Measurements from ENCODE around the gene WNT6.

WNT6 gene

DNA sequence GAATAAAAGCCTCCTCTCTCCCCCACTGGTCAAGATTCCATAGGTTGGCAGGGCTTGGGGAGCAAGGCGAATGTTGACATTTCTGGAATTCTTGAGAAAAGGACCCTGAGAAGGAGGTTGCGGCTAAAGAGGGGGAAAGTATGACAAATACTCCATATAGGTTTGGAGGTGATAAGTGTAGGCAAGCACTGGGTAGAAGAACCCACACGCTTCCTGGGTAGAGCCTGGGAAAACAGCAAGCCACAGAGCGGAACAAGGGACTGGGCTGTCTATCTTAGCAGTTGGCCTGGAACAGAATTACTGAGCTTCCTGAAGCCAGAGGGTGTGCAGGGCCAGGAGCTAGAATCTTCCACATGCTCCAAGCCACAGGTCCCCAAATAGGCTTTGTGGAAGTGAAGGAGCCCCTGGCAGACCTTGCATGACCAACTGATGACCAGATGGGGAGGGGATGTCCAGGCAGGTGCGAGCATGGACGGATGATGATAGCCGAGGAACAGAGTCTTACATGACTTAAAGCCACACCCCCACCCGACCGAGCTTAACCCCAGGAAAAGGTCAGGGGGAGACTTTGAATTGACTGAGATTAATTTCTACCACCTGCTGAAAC lies 37.9 kb upstream of the WNT6 start:
- no peak for DNase-seq (ENCODE audit: low read depth in 2 of 2)
- no peak overlapping the region for H3K4me3 ChIP-seq (replicated peaks in 1 of 2; ENCODE audit: low read depth in 2 of 2, low read length in 2 of 2)
- TF ChIP-seq, protein P1, sequence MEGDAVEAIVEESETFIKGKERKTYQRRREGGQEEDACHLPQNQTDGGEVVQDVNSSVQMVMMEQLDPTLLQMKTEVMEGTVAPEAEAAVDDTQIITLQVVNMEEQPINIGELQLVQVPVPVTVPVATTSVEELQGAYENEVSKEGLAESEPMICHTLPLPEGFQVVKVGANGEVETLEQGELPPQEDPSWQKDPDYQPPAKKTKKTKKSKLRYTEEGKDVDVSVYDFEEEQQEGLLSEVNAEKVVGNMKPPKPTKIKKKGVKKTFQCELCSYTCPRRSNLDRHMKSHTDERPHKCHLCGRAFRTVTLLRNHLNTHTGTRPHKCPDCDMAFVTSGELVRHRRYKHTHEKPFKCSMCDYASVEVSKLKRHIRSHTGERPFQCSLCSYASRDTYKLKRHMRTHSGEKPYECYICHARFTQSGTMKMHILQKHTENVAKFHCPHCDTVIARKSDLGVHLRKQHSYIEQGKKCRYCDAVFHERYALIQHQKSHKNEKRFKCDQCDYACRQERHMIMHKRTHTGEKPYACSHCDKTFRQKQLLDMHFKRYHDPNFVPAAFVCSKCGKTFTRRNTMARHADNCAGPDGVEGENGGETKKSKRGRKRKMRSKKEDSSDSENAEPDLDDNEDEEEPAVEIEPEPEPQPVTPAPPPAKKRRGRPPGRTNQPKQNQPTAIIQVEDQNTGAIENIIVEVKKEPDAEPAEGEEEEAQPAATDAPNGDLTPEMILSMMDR (IDR thresholded peaks at IDR 0.05; ENCODE audit: low read depth, low read length) = no peak

DNA sequence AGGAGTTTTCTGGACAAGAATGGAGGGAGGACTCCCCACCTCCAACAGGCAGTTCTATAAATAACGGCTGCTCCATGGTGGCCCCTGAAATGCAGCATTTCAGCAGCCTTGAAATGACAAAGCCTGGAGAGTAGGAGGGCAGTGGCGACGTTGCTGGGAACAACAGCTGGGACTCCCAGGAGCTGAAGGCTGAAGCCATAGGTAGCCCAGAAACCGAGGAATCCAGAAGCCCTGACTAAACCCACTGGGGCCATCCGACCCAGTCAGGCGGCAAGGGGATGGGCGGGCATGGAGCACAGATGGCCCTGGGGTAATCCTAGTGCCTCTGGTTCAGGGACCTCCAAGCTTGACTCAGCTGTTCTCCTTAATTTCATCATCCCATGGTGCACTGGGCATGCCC lies 37.0 kb upstream of the WNT6 start:
- DNase-seq (ENCODE audit: low read depth in 2 of 2) = no peak
- TF ChIP-seq, protein P1 (IDR thresholded peaks at IDR 0.05; ENCODE audit: low read depth, low read length) = no peak
- no peak overlapping the region for H3K4me3 ChIP-seq (replicated peaks in 1 of 2; ENCODE audit: low read depth in 2 of 2, low read length in 2 of 2)

DNA sequence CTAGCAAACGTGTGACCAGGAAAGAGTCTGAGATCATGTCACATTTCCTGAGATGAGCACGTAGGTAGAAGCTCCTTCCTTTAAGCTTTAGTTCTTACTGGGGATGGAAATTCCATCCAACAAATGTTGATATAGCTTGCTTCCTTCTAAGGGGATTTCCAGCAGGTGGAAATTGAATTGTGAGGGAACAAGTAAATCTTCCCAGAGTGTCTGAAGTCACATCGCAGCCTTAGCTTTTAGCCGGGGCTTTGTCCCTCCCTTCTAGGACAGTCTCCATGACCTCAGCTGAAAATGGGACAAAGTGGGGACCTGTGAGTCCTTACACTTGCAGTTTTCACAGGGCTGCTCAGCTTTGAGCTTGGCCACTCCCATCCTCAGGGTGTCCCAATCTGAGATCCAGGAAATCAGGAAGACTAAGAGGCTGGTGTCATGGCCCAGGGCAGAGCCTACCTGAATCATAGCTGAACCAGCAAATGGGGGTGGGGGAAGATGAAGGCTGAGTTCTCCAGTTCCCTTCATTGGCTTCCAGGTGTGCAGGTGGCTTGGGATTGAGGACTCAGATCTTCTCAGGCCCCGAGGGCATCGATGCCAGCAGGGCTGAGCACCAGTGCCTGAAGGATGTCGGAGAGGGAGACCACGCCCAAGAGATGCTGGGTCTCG lies 36.3 kb upstream of the WNT6 start:
- H3K4me3 ChIP-seq (replicated peaks in 1 of 2; ENCODE audit: low read depth in 2 of 2, low read length in 2 of 2) = no peak overlapping the region
- DNase-seq (ENCODE audit: low read depth in 2 of 2) = no peak
- TF ChIP-seq, protein P1 (IDR thresholded peaks at IDR 0.05; ENCODE audit: low read depth, low read length) = no peak

DNA sequence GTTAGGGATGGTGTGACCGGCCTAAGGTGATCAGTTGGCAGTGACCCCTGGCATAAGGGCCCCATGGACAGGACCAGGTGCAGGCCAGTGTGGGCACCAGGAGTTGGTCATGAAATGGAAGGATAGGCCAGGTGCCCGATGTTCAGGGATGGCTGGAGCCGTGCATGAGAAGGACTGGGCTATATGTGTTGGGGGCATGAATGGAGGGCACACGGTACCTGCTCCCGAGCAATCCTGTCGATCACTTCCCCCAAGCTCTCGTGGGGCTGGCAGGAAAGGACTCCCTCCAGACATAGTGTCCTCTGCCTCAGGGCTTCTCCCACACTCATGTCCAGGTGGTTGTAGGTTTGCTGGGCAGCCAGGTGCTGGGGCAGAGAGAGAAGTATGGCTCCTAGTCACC lies 35.6 kb upstream of the WNT6 start:
- no peak overlapping the region for H3K4me3 ChIP-seq (replicated peaks in 1 of 2; ENCODE audit: low read depth in 2 of 2, low read length in 2 of 2)
- TF ChIP-seq, protein P1 (IDR thresholded peaks at IDR 0.05; ENCODE audit: low read depth, low read length) = no peak
- no peak for DNase-seq (ENCODE audit: low read depth in 2 of 2)

DNA sequence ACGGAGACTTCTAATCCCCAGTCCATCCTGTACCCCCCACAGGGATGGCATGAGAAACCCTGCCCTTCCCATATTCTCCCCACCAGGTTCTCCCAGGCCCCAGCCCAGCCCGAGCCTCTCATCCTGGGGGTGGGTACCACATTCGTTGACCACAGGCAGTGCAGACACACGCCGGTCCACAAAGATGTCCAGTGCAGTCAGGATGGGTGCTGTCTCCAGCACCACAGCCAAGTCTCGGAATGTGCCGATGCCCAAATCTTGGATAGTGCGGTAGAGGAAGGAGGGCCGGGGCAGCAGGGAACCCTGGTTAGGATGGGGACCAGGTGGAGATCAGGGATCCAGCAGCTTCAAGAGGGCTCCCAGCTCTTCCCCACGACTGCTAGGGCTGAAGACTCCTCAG lies 32.8 kb upstream of the WNT6 start:
- no peak for DNase-seq (ENCODE audit: low read depth in 2 of 2)
- TF ChIP-seq, protein P1 (IDR thresholded peaks at IDR 0.05; ENCODE audit: low read depth, low read length) = no peak
- H3K4me3 ChIP-seq (replicated peaks in 1 of 2; ENCODE audit: low read depth in 2 of 2, low read length in 2 of 2) = no peak overlapping the region

DNA sequence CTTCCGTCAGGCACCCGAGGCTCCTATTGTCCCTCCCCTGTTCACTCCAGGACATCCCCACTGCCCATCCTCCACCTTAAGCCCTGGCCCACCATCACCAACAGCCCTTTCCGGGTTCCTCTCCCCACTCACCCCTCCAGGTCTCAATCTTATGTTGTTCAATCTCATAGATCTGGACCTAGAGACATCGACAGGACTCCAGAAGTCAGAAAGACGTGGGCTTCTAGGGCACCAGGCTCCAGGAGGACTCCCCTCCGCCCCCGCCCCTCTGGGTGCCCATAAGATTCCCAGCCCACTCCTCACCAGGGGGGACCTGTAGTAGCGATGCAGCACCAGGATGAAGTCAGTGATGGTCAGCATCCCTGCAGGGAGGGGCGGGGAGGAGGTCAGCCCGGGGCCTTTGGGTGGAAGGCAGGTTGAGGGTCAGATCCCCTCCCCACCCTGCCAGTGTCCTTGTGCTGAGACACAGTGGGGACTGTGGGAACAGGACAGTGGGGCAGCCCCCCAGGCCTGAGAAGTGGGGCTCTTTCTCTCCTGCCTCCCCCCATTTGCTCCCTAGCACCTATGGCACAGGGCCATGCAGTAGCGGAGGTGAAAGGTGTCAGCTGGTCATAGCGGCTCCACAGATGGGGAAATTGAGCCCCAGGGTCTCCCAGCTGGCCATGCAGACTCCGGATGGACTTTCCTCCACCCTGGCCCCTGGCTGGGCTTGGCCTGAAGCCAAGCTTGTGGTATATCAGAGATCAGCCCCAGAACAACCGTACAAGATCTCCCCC lies 31.7 kb upstream of the WNT6 start:
- TF ChIP-seq, protein P1 (IDR thresholded peaks at IDR 0.05; ENCODE audit: low read depth, low read length) = no peak
- H3K4me3 ChIP-seq (replicated peaks in 1 of 2; ENCODE audit: low read depth in 2 of 2, low read length in 2 of 2) = no peak overlapping the region
- no peak for DNase-seq (ENCODE audit: low read depth in 2 of 2)

Data from cardiac fibroblast (primary cell).